Measurements from ENCODE around the gene PECR.

DNA sequence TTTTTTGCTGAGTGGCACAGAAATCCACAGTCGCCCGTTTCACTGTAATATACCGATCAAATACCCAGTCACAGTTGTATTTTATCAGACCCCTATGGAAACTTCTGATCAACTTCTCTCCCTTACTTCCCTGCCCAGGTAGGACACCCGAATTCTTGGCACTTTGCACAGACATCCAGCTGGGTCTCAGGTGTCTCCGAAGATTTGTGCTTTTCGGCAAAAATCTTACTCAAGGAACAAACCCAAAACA, 68.9 kb downstream of the PECR start:
- TF ChIP-seq YY1 (IDR thresholded peaks at IDR 0.05; ENCODE audit: low read depth) (no peak), EP300 (IDR thresholded peaks at IDR 0.05; ENCODE audit: borderline replicate concordance) (no peak), RAD21 (IDR thresholded peaks at IDR 0.05; ENCODE audit: low read depth) (no peak), CREB1 (IDR thresholded peaks at IDR 0.05; ENCODE audit: low read depth) (no peak), MAX (IDR thresholded peaks at IDR 0.05) (no peak), NFIC (IDR thresholded peaks at IDR 0.05) (no peak), FOXM1 (IDR thresholded peaks at IDR 0.05; ENCODE audit: borderline replicate concordance, low read depth) (no peak), TEAD4 (IDR thresholded peaks at IDR 0.05) (no peak), TAF1 (IDR thresholded peaks at IDR 0.05; ENCODE audit: low read depth) (no peak), ZBTB7A (IDR thresholded peaks at IDR 0.05; ENCODE audit: low read depth) (no peak), TCF12 (IDR thresholded peaks at IDR 0.05; ENCODE audit: low read depth) (no peak)

All from Ishikawa (cell line).